Liver (tissue), 9 donors: ENCODE results near the gene PCSK6. TPM values are rescaled to one million over a fixed set of nuclear protein-coding genes. Genes with fewer than 3 reads are reported as not detected.

ENCODE experiments used
- DNase-seq: peaks from one replicate; pipeline ENCODE4 v3.0.0-alpha.2; 2017; ENCODE audit warnings: low spot score
- H3K27ac ChIP-seq, 2 donors: one replicate each; pipeline ENCODE4 v1.7.0; 2013; ENCODE audit warnings: inconsistent platforms in 2 of 2, low read length in 2 of 2, control low read depth in 1 of 2, low read depth in 1 of 2, mild to moderate bottlenecking in 1 of 2
- H3K27me3 ChIP-seq, 4 donors: one replicate each; pipeline versions ENCODE4 v1.6.1 to v1.7.0; 2013; ENCODE audit warnings: low read length in 3 of 4, inconsistent platforms in 1 of 4, mild to moderate bottlenecking in 1 of 4, moderate library complexity in 1 of 4; ENCODE audit not compliant: control insufficient read depth in 4 of 4, insufficient read depth in 4 of 4
- H3K36me3 ChIP-seq, 4 donors: one replicate each; pipeline versions ENCODE4 v1.6.1 to v1.7.0; 2013; ENCODE audit warnings: low read length in 3 of 4, mild to moderate bottlenecking in 3 of 4, low read depth in 1 of 4, moderate library complexity in 1 of 4; ENCODE audit not compliant: control insufficient read depth in 4 of 4, insufficient read depth in 3 of 4
- H3K4me1 ChIP-seq, 4 donors: one replicate each; pipeline versions ENCODE4 v1.6.1 to v1.7.0; 2013; ENCODE audit warnings: low read length in 3 of 4, mild to moderate bottlenecking in 3 of 4, moderate library complexity in 1 of 4; ENCODE audit not compliant: control insufficient read depth in 4 of 4, insufficient read depth in 4 of 4
- H3K4me3 ChIP-seq, 3 donors: one replicate each; pipeline versions ENCODE4 v1.6.1 to v1.7.0; 2013; ENCODE audit warnings: low read length in 3 of 3, control low read depth in 1 of 3, low read depth in 1 of 3, mild to moderate bottlenecking in 1 of 3
- H3K9ac ChIP-seq, 2 donors: one replicate each; pipeline ENCODE4 v1.7.0; 2013; ENCODE audit warnings: low read length in 2 of 2, mild to moderate bottlenecking in 2 of 2, moderate library complexity in 2 of 2, control low read depth in 1 of 2, low read depth in 1 of 2
- H3K9me3 ChIP-seq, 4 donors: one replicate each; pipeline versions ENCODE4 v1.6.1 to v1.7.0; 2013; ENCODE audit warnings: low read length in 3 of 4; ENCODE audit not compliant: control insufficient read depth in 4 of 4
- ATF3 ChIP-seq: IDR thresholded peaks from 2 replicates; pipeline ENCODE4 v1.6.1; 2016; ENCODE audit warnings: antibody characterized with exemption
- CTCF ChIP-seq: fragments of 150-350 bp; IDR thresholded peaks from 2 replicates; pipeline ENCODE4 v1.5.1; 2017; ENCODE audit warnings: improper control_type of control experiment, low read depth, low read length; ENCODE audit not compliant: missing input control
- FOXA1 ChIP-seq: IDR thresholded peaks from 2 replicates; pipeline ENCODE4 v1.6.1; 2016; ENCODE audit warnings: antibody characterized with exemption
- FOXA2 ChIP-seq: IDR thresholded peaks from 2 replicates; pipeline ENCODE4 v1.6.1; 2016; ENCODE audit warnings: antibody characterized with exemption
- GABPA ChIP-seq, 2 donors: IDR thresholded peaks in 1 of 2; conservative IDR thresholded peaks in 1 of 2; 2 replicates each; pipeline ENCODE4 v1.6.1; 2016; ENCODE audit warnings: antibody characterized with exemption in 2 of 2, mild to moderate bottlenecking in 1 of 2, moderate library complexity in 1 of 2
- HNF4G ChIP-seq: IDR thresholded peaks from 2 replicates; pipeline ENCODE4 v1.6.1; 2016; ENCODE audit warnings: antibody characterized with exemption
- MAX ChIP-seq: IDR thresholded peaks from 2 replicates; pipeline ENCODE4 v1.6.1; 2016; ENCODE audit warnings: antibody characterized with exemption
- NR2F2 ChIP-seq: IDR thresholded peaks from 2 replicates; pipeline ENCODE4 v1.6.1; 2016; ENCODE audit warnings: antibody characterized with exemption
- RAD21 ChIP-seq, 2 donors: IDR thresholded peaks; 2 replicates each; pipeline ENCODE4 v1.6.1; 2016; ENCODE audit warnings: antibody characterized with exemption in 2 of 2, mild to moderate bottlenecking in 2 of 2
- REST ChIP-seq: IDR thresholded peaks from 2 replicates; pipeline ENCODE4 v1.6.1; 2016; ENCODE audit warnings: antibody characterized with exemption, mild to moderate bottlenecking
- RXRA ChIP-seq, 2 donors: IDR thresholded peaks; 2 replicates each; pipeline ENCODE4 v1.6.1; 2017 to 2018; ENCODE audit warnings: antibody characterized with exemption in 2 of 2, mild to moderate bottlenecking in 1 of 2
- TAF1 ChIP-seq: conservative IDR thresholded peaks from 2 replicates; pipeline ENCODE4 v1.6.1; 2016; ENCODE audit warnings: antibody characterized with exemption, mild to moderate bottlenecking
- ZBTB33 ChIP-seq: IDR thresholded peaks from 2 replicates; pipeline ENCODE4 v1.6.1; 2016; ENCODE audit warnings: antibody characterized with exemption
- WGBS: extraction: QIAGEN DNeasy Blood & Tissue Kit; methylation state at CpG from one replicate; pipeline ENCODE4 v1.1.7; 2013; 5-methylcytosine and 5-hydroxymethylcytosine counted together
- polyA plus RNA-seq, 2 donors: library from polyadenylated mRNA; stranded (reverse) in 1 of 2; unstranded in 1 of 2; fragments of 200-250 nt in 1 of 2; fragments of >200 nt in 1 of 2; fragmentation: Nextera tagmentation in 1 of 2; extraction: Ambion mirVana in 1 of 2; gene quantifications; one replicate each; pipeline versions ENCODE4 v1.2.1 to v1.2.3, GENCODE V29; 2013 to 2015
- total RNA-seq, 2 donors: library from RNA; depleted of rRNA; stranded (reverse); fragments of >200 nt; gene quantifications; one replicate each; pipeline ENCODE4 v1.2.3, GENCODE V29; 2014
- donor health status: healthy.
- donor health status: healthy.
- donor health status: healthy.
- donor health status: healthy.
- donor health status: healthy.

The PCSK6 gene
- total and polyA plus RNA-seq, 4 donors, result 94.8 to 398 (median 168) TPM

GRCh38 chr15:101317336-101317872, 172.1 kb downstream of the PCSK6 start:
- no peak overlapping the region for H3K9ac ChIP-seq
- no peaks in the 10 kb centered on the region for H3K4me1 ChIP-seq
- no peak overlapping the region for H3K27ac ChIP-seq
- H3K36me3 ChIP-seq, result peaks cover 28 to 87% (median 54%) of the 10 kb centered on the region in 4 donors
- WGBS, result 93% methylated on average over 6 of the region's 6 CpGs
- TF ChIP-seq REST, result no peak
- TF ChIP-seq NR2F2, result no peak
- no peaks in the 10 kb centered on the region for H3K27me3 ChIP-seq
- no peak overlapping the region for H3K4me3 ChIP-seq
- H3K9me3 ChIP-seq, result no peaks in the 10 kb centered on the region
- DNase-seq, result no peak

- no peak overlapping the region for H3K4me3 ChIP-seq
- 90% methylated on average over 5 of the region's 5 CpGs for WGBS
- TF ChIP-seq FOXA2 (no peak), GABPA (IDR thresholded peaks at IDR 0.05 in 1 of 2, conservative IDR thresholded peaks at IDR 0.05 in 1 of 2) (no peak), RXRA (IDR thresholded peaks at IDR 0.05) (no peak), HNF4G (no peak), MAX (no peak), REST (no peak), FOXA1 (no peak), TAF1 (no peak), NR2F2 (no peak), ATF3 (no peak), ZBTB33 (no peak), CTCF (no peak), RAD21 (IDR thresholded peaks at IDR 0.05) (no peak)
- H3K4me1 ChIP-seq, result no peaks in the 10 kb centered on the region
- no peak overlapping the region for H3K9ac ChIP-seq
- peaks cover 25 to 80% (median 48%) of the 10 kb centered on the region in 4 donors for H3K36me3 ChIP-seq
- no peak overlapping the region for H3K27ac ChIP-seq
- no peak for DNase-seq
- no peaks in the 10 kb centered on the region for H3K27me3 ChIP-seq
- no peaks in the 10 kb centered on the region for H3K9me3 ChIP-seq
Observed at GRCh38 chr15:101316529-101316928, 173.0 kb downstream of the PCSK6 start.
